ENCODE measurements around the gene PRKCZ. TPM values are rescaled to one million over a fixed set of nuclear protein-coding genes. Genes with fewer than 3 reads are reported as not detected.

The PRKCZ gene
- total and polyA plus RNA-seq, 9 of the 15 experiments (the other 6 are each of a cell fraction or from before 2014, with no cell fraction given): 0.07 to 3.1 (median 1.3) TPM

GRCh38 chr1:2046174-2046917 lies 3.9 kb upstream of the PRKCZ start (continued):
- no peak for TF ChIP-seq ZBTB9 (CRISPR knock-in tag; IDR thresholded peaks at IDR 0.05)
- no peak for TF ChIP-seq ZNF707 (CRISPR knock-in tag; conservative IDR thresholded peaks at IDR 0.05)
- TF ChIP-seq HNRNPL (IDR thresholded peaks at IDR 0.05; ENCODE audit: low read depth, low read length): no peak
- TF ChIP-seq AFF1 (IDR thresholded peaks at IDR 0.05; ENCODE audit: low read depth in 1 of 2, partially characterized antibody in 2 of 2): no peak
- TF ChIP-seq CCAR2 (IDR thresholded peaks at IDR 0.05; ENCODE audit: low read depth, low read length): no peak
- TF ChIP-seq FIP1L1 (IDR thresholded peaks at IDR 0.05; ENCODE audit: low read depth, low read length, poor library complexity, severe bottlenecking): no peak
- peak; percentile 25; the same call in 1 of the 2 replicates for TF ChIP-seq ATF7 (IDR thresholded peaks at IDR 0.05)
- TF ChIP-seq CEBPB (tag; IDR thresholded peaks at IDR 0.05): no peak
- no peak for TF ChIP-seq U2AF2 (optimal IDR thresholded peaks at IDR 0.05; ENCODE audit: low read depth, low read length)
- peak; percentile 65 for TF ChIP-seq ZEB2 (IDR thresholded peaks at IDR 0.05)
- no peak for TF ChIP-seq ZMIZ1 (IDR thresholded peaks at IDR 0.05; ENCODE audit: low read depth in 2 of 2, low read length in 2 of 2)
- peak; percentile 58 for TF ChIP-seq DEAF1 (CRISPR knock-in tag; IDR thresholded peaks at IDR 0.05)
